ENCODE results near the gene TRABD2B.

TRABD2B gene

DNA sequence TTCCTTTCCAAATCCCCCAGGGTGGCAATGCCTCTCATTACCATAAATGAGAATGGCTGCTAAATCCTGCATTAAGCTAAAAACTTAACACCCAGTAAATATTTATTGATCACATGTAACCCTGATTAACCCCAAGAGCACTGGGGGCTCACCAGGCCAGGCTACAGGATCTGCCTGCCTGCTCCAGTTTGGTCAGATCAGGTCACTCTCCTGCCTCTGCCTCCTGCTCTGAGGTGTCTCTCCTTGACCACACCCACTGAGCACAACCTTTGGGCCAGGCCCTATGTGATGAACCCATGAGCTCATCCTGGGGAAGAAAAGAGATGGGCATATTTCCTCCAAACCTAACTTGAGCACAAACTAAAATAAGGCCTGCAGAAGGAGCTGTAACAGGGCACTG lies 93.5 kb downstream of the TRABD2B start:
- no peak for DNase-seq

DNA sequence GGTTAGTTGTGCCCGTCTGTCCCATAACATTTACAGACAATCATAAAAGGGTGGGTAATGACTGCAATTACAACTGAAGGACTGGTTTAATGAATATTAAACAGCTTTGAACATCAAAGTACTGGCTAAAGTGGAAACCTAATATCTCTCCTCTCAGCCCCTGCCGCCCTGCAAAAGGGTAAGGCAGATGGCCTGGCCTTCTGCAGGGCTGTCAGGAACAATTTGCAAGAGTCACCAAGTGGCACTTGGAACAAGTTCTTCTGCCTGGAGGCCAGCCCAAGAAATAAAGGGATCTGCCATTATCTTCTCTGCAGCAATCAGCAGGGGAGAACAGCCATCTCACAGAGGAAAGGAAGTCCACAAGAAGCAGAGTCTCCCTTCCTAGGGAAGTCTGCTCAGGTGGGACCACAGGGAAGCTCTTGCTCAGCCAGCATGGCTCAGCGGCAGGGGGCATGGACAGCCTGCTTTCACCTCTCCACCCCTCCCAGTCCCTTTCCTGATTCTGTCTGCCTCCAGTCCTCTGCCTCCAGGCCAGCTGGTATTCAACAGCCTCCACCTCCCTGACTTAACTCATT lies 96.1 kb downstream of the TRABD2B start:
- DNase-seq = no peak

DNA sequence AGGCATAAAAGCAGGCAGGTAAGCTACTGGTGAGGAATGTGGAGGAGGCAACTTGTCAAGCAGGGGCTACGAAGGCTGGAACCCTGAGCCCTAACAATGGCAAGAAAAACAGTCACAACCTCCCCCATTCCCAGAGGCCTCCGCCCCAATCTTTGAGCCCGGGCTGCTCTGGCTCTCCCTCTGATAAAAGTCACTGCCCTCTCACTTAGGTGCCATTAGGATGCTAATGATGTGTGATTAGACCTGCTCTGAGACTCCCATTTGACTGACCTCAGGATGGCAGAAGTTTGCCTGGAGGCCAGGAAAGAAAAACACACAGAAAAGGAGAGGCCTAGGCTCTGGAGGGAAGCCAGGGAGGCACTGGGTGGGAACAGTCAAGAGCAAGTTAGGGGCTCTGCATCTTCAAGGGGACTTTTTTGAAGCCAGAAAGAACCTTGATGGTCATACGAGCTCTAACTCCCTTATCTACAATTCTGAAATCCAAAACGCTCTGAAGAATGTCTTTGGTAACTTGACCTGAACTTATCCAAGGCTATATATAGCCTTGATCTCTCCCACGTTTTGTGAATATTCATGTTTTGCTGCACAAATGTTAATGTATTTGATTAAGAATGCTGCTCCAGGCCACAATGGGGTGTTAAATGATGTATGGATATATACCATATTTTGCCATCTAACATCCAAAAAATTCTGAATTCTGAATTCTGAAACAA lies 98.9 kb downstream of the TRABD2B start:
- no peak for DNase-seq

DNA sequence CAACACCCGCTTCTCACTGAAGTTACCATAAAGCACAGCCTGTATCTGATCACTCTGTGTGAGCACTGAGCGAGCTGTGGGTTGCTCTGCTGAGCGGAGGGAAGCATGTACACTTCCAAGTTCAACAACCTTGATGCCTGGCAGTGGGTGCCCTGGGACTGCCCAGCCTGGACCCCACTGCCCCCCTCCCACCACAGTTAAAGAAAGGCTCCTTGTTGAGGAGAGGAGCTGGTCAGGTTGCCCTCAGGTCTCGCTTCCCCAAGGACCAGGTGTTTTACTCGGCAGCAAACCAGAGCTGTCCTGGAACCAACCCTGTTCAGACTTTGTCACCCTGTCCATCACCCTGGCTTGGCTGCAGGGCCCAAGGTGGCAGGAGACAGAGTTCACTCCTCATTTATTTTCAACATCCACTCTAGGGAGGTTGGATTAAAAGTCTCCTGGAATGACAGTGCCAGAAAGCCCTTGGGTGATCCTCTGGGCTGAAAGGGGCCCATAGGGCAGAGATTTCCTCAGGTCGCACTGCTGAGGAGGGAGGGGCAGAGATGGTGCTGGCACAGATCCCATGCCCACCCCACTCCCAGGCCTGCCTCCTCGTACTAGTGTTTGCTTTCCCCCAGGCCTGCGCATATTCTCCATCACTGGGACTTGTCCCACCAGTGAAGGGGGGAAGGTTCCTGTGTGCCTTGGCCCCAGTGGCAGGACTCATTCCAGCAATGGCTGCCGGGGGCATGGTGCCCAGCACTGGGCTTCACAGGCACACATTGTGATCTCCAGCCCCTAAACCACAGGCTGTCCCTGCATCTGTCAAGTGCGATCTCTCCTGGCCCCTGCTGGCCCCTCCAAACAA lies 101.7 kb downstream of the TRABD2B start:
- no peak for DNase-seq

DNA sequence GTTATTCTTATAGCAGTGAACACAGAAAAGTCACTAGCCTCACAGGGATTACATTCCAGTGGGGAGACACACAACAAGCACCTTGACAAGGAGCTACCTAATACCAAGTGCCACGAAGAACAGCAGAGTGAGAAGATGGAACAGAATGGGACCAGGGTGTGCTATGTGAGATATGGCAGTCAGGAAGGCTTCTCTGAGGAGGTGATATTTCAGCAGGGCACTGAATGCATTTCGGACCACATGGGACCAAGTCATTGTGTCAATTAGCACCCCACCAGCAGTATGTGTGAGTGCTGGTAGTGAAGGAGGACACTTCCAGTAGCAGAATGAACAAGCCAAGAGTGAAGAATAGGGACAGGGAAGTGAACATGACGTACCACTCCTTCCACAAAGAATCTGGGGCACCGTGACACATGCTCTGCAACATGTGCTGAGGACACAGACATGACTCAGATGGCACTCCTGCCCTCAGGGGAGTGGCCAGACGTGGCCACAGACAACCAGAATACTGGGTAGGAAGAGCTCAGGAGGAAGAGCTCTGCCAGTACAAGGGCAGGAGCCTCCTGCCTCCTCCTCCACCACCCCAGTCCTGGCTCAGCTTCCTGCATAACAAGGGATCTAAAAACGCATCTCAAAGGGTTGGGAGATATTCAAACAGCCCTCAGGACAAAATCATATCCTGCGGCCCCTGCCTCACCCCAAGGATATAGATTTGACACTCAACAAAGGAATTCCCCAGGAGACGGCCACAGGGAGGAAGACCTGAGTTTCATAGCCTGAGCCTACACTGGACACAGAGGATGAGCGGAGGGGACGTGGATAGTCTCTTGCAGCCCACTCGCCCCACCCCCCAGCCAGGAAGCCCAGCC lies 102.5 kb downstream of the TRABD2B start:
- DNase-seq = no peak

DNA sequence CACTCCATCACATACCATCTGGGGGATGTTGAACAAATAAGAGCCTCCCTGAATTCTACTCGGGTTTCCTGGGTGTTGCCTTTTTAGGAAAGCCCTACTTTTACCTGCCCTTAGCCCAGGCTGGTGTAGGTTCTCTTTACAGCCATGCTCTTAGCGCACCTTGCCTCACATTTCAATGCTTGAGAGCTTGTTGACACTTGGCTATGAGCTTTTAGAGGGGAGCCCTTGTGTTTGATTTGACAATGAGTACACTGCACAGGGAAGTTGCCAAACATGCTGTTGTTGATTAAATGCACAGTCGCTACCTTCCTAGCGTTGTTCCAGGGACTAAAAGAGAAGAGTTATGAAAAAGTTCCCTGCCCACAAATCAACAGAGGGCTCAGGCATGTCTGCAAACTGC lies 103.8 kb downstream of the TRABD2B start:
- DNase-seq = no peak

DNA sequence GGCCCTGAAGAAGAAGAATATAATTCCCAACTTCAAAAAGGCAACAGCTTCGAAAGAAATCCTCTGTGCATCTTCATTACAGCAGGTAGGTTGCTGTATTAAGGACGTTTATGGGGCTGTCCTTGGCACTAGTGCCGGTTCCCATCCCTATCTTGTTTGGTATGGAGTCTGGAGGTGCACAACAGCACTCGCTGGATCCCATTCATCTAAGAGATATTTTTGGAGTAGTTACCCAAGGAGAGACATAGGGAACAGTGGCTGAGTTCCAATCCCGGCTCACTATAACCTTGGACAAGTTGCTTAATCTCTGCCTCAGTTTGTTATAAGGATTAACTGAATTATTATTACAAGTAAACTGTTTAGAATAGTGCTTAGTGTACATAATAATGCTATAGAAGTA lies 106.4 kb downstream of the TRABD2B start:
- no peak for DNase-seq

DNA sequence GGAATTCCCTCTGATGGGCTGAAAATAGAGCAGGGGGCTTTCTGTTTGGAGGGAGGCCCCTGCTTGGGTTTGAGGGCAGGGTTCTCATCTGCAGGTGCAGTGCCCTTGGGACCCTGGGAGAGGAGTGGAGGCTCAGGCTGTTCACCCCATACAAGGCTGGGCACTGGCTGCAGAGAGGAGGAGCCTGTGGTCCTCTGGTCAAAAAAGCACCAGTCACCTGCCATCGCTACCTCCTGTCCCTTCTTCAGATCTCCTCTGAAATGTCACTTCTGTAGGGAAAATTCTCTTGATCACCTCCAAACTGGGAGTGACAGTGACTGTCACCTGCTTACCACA lies 108.9 kb downstream of the TRABD2B start:
- DNase-seq = no peak

DNA sequence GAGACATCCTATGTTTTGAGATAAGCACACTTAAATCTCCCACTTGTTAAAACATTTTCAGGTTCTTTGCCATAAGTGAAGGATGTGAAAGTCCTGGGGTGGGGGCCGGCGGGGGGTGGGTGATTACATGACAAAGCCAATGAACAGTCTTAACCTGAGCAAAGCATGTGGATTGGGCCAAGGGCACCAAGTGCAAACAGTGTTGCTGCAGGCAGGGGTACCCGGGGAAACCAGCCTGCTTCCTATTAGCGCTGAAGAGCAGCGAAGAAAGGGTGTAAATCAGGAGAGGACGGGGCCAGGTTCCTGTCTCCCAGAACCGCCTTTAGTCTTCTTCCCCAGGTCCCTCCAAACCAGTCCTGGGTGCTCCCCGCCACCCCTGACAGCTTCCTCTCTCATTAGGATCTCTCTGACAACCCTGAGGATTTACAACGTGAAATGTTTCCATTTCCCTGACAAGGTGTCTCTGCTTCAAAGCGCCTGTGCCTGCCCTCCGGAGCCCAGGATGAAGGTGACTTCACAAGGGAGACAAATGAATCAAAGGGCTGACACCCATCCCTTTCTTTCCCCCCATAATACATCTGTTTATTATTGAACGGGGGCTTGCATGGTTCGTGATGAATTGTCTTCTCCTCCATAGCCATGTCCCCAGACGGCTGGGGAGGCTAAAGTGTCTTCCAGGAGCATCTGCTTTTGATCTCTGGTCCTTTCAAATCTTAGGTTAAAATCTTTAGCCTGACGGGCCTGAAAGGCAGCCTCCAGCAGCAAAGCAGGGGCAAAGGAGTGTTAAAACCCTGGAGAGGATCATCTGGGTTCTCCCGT lies 109.5 kb downstream of the TRABD2B start:
- DNase-seq = no peak

DNA sequence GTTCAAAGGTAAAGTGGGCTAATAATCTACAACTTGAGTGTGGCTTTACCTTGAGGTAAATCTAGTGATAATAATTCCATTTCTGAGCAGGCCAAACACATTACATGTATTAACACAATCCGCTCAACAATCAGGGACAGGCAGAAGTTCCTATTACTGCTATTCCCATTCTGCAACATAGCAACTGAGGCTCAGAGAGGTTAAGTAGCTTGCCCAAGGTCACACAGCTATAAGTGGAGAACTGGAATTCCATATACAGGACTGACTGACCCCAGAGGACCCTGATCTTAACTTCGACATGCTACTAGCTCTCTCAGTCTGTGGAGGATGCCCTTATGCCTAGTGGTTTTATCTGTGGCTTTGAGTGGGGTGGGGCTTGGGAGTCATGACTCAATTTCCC lies 110.1 kb downstream of the TRABD2B start:
- DNase-seq = no peak

DNA sequence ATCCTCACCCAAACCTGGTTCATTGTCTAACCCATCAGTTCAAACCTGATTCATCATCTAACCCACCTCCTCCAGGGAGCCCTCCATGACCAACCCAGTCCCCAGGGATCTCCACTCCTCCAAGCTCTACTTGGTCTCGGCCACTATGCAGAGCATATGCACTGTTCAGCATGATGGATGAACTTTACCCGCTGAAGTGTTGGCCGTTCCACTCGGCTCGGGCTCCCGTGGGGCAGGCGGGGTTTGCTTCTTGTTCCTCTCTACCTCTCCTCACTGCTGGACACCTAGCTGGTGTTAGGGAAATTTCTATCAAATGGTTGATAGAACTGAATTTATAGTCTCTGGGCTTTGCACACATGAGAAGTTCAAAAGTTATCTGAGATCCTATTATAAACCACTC lies 111.0 kb downstream of the TRABD2B start:
- DNase-seq = no peak

DNA sequence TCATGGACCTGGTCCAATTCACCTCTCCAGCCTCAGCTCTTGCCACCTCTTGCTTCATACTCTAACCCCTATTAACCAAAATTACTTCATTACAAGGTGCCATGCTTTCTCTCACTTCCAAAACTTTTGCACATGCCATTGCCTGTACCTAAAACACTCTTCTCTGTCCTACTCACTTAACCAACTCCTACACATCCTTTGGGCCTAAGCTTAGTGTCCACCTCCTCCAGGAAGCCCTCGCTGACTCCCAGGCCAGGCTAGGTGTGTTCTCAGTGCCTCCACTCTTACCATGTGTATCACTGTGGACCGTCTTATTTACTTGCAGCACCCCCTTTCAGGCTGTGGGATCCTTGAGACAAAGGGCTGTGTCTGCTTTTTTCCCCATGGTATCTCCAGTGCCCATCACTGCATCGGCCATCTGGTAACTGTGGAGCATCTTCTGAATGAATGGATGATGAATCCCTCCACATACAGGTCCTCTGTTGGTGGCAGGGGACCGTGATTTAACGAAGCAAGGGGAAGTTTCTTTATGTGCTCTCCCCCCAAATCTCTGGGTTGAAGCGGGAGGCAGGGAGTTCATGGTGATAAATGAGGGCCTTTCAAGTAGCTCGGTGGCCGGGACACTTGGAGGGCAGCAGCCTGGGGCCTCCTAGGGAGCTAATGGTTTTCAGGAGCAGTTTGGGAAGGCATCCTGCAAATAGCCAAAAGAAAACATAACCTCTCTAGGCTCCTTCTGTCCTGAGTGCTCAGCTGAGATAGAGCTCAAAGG lies 111.9 kb downstream of the TRABD2B start:
- no peak for DNase-seq

DNA sequence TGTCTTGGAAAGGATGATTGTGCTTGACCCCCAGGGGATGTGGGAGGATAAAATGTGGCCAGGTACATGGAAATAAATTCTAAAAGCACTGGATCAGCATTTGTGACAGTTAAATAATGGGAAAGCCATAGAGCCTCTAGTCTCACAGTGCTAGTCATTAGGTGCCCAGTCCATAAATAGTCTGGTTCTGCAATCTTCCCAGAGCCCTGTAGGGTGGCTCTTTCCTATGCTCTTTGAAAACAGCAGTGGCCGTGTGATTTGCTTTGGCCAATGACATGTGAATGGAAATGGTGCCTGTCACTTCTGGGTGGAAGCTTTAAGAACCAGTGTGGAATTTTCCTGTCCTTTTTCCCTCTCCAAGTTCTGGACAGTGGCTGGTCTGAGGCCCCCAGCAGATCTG lies 113.2 kb downstream of the TRABD2B start:
- no peak for DNase-seq

DNA sequence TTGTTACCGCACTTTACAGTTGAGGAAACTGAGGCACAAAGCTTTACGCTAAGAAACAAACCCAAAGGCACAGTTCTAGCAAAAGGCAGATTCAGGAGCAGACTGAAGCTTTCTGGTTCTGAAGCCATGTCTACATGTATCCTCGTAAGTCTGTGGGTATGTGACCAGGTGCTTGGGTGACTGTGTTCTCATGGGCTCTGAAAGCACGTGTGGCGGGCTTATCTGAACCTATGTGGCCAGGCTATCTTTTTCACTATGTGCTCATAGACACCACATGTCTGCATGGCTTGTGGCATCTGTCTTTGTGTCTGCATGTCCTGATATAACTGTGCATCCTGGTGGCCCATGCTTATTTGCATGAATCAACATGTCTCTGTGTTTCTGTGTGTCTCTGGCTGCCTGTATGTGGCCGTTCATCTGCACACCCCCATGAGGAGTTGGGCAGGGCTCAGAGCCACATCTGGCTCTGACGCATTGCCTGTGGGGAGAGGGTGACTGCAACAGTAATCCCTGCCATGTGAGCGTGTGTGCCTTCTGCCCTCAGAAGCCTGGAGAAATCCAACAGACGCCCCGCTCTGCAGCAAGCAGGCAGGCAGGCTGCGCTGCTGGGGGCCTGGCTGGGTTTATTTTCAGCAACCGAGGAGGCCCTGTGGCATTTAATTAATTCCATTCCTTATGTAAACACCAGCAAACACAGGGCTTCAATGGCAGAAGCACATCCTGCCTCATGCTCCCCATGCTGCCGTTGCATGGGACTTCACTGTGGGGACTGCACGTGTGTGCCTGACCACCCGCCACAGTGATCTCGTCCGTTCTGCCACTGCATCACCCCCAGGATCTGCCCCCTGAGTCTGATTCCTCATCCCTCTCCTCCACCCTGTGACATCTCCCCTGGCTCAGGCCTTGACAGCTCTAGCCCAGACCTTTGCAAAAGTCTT lies 115.4 kb downstream of the TRABD2B start:
- DNase-seq = no peak

DNA sequence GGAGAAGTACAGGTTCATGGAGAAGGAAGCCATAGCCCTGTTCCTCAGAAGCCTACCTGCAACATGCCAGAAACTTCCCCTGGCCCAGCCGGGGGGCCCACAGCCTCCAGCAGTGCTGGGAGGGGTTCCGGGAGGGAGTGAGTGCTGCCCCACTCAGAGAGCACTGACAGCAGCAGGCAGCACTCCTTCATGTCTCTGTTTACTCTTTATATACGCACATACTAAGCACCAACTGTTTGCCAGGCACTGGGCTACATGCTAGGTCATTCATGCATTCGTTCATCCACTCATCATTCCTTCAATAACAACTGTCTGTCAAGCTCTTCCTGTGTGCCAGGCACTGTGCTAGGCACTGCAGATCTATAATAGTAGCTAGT lies 120.6 kb downstream of the TRABD2B start:
- no peak for DNase-seq

DNA sequence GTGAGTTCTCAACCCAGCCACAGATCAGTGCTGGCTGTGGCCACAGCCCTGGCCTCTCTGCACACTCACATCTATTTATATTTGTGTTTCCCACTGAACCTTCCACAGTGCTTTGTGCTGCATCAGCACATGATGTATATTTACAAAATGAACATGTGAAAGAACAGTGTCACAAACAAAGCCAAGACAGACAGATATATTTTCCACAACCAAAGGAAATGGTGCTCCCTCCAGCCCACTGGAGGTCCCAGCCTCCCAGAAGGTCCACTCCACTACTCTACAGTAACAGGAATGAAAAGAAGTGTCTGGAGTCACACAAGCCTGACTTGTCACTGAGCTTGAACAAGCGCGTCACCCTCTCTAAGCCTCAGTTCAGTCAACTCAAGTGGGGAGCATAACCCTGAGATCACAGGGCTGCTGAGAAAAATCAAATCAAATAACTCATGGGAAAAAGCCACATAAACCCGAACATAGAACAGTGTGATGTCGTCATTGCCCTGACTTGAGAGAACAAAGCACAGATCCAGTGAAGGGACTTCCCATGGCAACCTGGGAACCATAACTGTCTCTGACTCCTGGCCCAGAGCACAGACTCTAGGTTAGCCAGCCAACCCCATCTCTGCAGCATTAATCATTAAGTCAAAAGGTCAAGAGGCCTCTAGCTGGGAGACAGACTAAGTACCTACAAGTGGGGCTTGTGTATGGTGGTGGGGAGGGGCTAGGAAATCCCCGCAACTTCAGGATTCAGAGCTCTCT lies 121.2 kb downstream of the TRABD2B start:
- DNase-seq = no peak

DNA sequence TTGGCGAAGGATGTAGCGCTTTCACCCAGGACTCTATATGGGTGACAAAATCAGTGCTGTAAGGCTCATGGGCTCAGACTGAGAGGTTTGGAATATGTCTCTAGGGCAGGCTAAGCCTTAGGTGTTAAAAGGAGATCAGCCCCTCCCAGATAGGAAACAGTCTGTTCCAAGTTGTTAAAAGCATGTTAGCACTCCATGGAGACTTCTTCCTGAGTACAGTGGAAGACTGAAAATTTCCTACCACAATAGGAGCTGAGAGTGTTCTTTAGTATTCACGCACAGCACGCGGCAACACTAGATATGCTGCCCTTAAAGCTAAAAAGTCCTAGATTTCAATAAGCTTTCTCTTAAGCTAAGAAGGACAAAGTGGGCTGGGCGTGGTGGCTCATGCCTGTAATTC lies 122.1 kb downstream of the TRABD2B start:
- no peak for DNase-seq

DNA sequence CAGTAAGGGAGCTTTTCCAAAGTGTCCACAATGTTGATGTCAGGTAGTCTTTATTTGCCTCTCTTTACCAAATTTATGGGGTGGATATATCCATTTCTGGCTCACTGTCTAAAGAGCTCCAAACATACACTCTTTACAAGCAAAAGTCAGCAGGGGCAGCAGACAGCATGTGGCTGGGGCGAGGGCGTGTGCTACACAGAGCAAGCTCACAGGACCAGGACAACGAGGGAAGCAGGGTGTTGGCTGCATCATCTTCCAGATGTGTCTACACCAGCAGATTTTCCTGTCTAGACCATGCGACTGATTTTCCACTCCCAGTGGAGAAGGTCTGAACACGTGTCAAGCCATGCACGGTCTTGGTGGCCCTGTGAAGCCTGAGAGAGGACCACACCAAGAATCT lies 123.8 kb downstream of the TRABD2B start:
- DNase-seq = no peak

DNA sequence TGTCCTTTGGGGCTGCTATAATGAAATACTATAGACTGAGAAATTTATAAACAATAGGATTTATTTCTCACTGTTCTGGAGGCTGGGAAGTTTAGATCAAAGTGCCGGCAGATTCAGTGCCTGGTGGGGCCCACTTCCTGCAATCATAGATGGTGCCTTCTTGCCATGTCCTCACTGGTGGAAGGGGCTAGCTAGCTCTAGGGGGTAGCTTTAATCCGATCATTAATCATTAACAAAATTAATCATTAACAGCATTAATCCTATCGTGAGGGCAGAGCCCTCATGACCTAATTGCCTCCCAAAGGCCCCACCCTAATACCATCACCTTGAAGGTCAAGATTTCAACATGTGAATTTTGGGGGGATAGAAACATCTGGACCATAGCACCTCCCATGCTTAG lies 124.3 kb downstream of the TRABD2B start:
- DNase-seq = no peak

All from CD4-positive, alpha-beta T cell treated with Interleukin-6 for 4 hours (primary cell).